Neural progenitor cell (in vitro differentiated cells): Measurements from ENCODE around the gene PLXNB1.

Source experiments
- CTCF ChIP-seq: fragments of 200-600 bp; sonication (generic); IDR thresholded peaks from 2 replicates; pipeline ENCODE4 v1.5.1; 2017; ENCODE audit warnings: antibody characterized with exemption, mild to moderate bottlenecking
- EZH2 ChIP-seq: fragments of 200-600 bp; sonication (generic); IDR thresholded peaks from 2 replicates; pipeline ENCODE4 v1.6.1; 2017; ENCODE audit warnings: antibody characterized with exemption, mild to moderate bottlenecking, moderate library complexity
- EZH2phosphoT487 ChIP-seq: fragments of 200-600 bp; sonication (generic); IDR thresholded peaks from 2 replicates; pipeline ENCODE4 v1.6.1; 2017; ENCODE audit warnings: antibody characterized with exemption

DNA sequence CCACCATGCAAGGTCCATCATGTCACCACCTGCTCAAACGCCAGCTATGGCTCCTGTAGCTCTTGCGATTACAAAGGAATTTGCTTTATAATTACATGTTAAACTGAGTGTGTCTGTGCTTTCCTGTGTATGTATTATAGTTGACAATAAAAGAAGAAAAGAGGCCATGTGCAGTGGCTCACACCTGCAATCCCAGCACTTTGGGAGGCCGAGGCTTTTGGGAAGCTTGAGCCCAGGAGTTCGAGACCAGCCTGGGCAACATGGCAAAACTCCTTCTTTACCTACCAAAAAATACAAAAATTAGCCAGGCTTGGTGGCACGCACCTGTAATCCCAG lies 43.7 kb upstream of the PLXNB1 start:
- TF ChIP-seq CTCF: no peak
- TF ChIP-seq EZH2: no peak
- TF ChIP-seq EZH2phosphoT487: no peak
